Measurements from ENCODE around the gene SERPINB6. TPM values are rescaled to one million over a fixed set of nuclear protein-coding genes. Genes with fewer than 3 reads are reported as not detected.
A peak's percentile ranks its signal among the peaks of the same experiment; 100 is the strongest.

The SERPINB6 gene
- total and polyA plus RNA-seq, 4 donors, result 24.0 to 32.4 (median 31.8) TPM

DNA sequence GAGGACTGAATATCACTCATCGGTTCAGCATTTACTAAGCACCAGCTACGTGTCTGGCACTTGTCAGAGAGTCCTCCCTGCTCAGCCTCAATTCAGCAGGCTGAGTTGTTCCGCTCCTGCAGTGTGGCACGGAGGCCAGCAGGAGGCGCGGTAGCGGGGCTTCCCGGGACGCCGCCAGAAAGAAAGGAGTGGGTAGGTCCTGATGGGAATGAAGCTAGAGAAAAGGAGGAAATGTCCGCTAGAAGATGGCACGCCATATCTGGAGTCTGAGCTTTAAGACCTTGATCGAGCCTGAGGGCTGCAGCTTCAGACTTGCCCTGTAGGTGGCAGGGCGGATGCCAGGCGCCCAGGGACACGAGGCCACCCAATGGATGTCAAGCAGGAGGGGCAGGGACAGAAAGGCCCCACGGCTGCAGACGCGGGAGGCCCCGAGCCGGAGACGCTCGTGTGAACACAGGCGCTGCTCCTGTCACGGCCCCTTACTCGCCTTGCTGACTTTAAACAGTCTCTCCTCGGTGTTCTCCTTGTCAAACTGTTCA, 18.7 kb downstream of the SERPINB6 start:
- WGBS, result 13% methylated on average over 27 of the region's 27 CpGs
- Histone ChIP-seq H3K27ac (ENCODE audit: low read depth in 1 of 2, low read length in 2 of 2) (peak overlapping the region; percentile 6 to 67), H3K4me1 (ENCODE audit: control insufficient read depth in 4 of 4, insufficient read depth in 4 of 4, low read length in 3 of 4) (peaks cover 0 to 8% (median 2%) of the 10 kb centered on the region in 4 donors), H3K27me3 (ENCODE audit: control insufficient read depth in 4 of 4, insufficient read depth in 4 of 4, low read length in 3 of 4) (no peaks in the 10 kb centered on the region), H3K36me3 (ENCODE audit: control insufficient read depth in 4 of 4, insufficient read depth in 3 of 4, low read depth in 1 of 4, low read length in 3 of 4) (peaks cover 3 to 11% (median 7%) of the 10 kb centered on the region in 4 donors), H3K9me3 (ENCODE audit: control insufficient read depth in 4 of 4, low read length in 3 of 4) (no peaks in the 10 kb centered on the region), H3K9ac (ENCODE audit: low read depth in 1 of 2, low read length in 2 of 2) (peak overlapping the region in 1 of 2 donors; percentile 19), H3K4me3 (ENCODE audit: low read depth in 1 of 3, low read length in 3 of 3) (no peak overlapping the region)
- TF ChIP-seq RXRA (IDR thresholded peaks at IDR 0.05) (peak; percentile 17 to 38), HNF4A (conservative IDR thresholded peaks at IDR 0.05) (peak in 1 of 2 donors; percentile 14), EGR1 (IDR thresholded peaks at IDR 0.05; ENCODE audit: low read depth in 2 of 2) (no peak), GABPA (IDR thresholded peaks at IDR 0.05 in 1 of 2, conservative IDR thresholded peaks at IDR 0.05 in 1 of 2) (no peak), TAF1 (conservative IDR thresholded peaks at IDR 0.05) (no peak), YY1 (IDR thresholded peaks at IDR 0.05) (peak; percentile 59), FOXA1 (IDR thresholded peaks at IDR 0.05) (no peak), JUND (IDR thresholded peaks at IDR 0.05) (no peak), NR2F2 (IDR thresholded peaks at IDR 0.05) (no peak), RAD21 (IDR thresholded peaks at IDR 0.05) (peak; percentile 84 to 90)
- TF ChIP-seq, protein P1, sequence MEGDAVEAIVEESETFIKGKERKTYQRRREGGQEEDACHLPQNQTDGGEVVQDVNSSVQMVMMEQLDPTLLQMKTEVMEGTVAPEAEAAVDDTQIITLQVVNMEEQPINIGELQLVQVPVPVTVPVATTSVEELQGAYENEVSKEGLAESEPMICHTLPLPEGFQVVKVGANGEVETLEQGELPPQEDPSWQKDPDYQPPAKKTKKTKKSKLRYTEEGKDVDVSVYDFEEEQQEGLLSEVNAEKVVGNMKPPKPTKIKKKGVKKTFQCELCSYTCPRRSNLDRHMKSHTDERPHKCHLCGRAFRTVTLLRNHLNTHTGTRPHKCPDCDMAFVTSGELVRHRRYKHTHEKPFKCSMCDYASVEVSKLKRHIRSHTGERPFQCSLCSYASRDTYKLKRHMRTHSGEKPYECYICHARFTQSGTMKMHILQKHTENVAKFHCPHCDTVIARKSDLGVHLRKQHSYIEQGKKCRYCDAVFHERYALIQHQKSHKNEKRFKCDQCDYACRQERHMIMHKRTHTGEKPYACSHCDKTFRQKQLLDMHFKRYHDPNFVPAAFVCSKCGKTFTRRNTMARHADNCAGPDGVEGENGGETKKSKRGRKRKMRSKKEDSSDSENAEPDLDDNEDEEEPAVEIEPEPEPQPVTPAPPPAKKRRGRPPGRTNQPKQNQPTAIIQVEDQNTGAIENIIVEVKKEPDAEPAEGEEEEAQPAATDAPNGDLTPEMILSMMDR (IDR thresholded peaks at IDR 0.05; ENCODE audit: low read depth, low read length, missing input control), result peak; percentile 87
- TF ChIP-seq, protein P2, sequence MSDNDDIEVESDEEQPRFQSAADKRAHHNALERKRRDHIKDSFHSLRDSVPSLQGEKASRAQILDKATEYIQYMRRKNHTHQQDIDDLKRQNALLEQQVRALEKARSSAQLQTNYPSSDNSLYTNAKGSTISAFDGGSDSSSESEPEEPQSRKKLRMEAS (IDR thresholded peaks at IDR 0.05), result no peak
- TF ChIP-seq, protein P3, sequence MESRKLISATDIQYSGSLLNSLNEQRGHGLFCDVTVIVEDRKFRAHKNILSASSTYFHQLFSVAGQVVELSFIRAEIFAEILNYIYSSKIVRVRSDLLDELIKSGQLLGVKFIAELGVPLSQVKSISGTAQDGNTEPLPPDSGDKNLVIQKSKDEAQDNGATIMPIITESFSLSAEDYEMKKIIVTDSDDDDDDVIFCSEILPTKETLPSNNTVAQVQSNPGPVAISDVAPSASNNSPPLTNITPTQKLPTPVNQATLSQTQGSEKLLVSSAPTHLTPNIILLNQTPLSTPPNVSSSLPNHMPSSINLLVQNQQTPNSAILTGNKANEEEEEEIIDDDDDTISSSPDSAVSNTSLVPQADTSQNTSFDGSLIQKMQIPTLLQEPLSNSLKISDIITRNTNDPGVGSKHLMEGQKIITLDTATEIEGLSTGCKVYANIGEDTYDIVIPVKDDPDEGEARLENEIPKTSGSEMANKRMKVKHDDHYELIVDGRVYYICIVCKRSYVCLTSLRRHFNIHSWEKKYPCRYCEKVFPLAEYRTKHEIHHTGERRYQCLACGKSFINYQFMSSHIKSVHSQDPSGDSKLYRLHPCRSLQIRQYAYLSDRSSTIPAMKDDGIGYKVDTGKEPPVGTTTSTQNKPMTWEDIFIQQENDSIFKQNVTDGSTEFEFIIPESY (IDR thresholded peaks at IDR 0.05), result no peak
- TF ChIP-seq, protein P4, sequence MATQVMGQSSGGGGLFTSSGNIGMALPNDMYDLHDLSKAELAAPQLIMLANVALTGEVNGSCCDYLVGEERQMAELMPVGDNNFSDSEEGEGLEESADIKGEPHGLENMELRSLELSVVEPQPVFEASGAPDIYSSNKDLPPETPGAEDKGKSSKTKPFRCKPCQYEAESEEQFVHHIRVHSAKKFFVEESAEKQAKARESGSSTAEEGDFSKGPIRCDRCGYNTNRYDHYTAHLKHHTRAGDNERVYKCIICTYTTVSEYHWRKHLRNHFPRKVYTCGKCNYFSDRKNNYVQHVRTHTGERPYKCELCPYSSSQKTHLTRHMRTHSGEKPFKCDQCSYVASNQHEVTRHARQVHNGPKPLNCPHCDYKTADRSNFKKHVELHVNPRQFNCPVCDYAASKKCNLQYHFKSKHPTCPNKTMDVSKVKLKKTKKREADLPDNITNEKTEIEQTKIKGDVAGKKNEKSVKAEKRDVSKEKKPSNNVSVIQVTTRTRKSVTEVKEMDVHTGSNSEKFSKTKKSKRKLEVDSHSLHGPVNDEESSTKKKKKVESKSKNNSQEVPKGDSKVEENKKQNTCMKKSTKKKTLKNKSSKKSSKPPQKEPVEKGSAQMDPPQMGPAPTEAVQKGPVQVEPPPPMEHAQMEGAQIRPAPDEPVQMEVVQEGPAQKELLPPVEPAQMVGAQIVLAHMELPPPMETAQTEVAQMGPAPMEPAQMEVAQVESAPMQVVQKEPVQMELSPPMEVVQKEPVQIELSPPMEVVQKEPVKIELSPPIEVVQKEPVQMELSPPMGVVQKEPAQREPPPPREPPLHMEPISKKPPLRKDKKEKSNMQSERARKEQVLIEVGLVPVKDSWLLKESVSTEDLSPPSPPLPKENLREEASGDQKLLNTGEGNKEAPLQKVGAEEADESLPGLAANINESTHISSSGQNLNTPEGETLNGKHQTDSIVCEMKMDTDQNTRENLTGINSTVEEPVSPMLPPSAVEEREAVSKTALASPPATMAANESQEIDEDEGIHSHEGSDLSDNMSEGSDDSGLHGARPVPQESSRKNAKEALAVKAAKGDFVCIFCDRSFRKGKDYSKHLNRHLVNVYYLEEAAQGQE (IDR thresholded peaks at IDR 0.05), result no peak
- peak; percentile 77 for DNase-seq (ENCODE audit: low spot score)

DNA sequence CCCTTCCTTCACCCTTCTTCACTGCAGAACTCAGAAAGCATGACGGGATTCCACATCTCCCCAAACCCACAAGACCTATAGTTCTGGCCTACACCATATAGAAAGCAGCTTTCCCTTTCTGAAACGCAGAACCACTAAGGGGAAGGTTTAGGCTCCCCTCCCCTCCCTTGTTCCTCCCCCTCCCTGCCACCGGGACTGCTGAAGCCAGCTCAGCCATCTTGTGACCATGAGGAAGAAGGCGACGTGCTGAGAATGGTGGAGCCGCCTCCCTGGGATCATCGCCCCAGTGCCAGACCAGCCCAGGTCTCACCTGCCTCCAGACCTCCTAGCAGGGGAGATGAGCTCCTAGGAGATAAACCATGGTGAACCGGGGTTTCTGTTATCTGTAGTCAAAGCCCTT, 19.6 kb downstream of the SERPINB6 start:
- no peak overlapping the region for H3K4me3 ChIP-seq (ENCODE audit: low read depth in 1 of 3, low read length in 3 of 3)
- H3K4me1 ChIP-seq (ENCODE audit: control insufficient read depth in 4 of 4, insufficient read depth in 4 of 4, low read length in 3 of 4), result peaks cover 0 to 8% (median 0%) of the 10 kb centered on the region in 4 donors
- no peaks in the 10 kb centered on the region for H3K27me3 ChIP-seq (ENCODE audit: control insufficient read depth in 4 of 4, insufficient read depth in 4 of 4, low read length in 3 of 4)
- 64% methylated on average over 8 of the region's 8 CpGs for WGBS
- no peaks in the 10 kb centered on the region for H3K9me3 ChIP-seq (ENCODE audit: control insufficient read depth in 4 of 4, low read length in 3 of 4)
- TF ChIP-seq, protein P5, sequence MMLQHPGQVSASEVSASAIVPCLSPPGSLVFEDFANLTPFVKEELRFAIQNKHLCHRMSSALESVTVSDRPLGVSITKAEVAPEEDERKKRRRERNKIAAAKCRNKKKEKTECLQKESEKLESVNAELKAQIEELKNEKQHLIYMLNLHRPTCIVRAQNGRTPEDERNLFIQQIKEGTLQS (IDR thresholded peaks at IDR 0.05), result no peak
- TF ChIP-seq, protein P1 (IDR thresholded peaks at IDR 0.05; ENCODE audit: low read depth, low read length, missing input control), result no peak
- TF ChIP-seq YY1 (IDR thresholded peaks at IDR 0.05) (peak; percentile 40), FOXA1 (IDR thresholded peaks at IDR 0.05) (no peak), HNF4A (conservative IDR thresholded peaks at IDR 0.05) (no peak), FOXA2 (IDR thresholded peaks at IDR 0.05) (no peak)
- TF ChIP-seq, protein P2 (IDR thresholded peaks at IDR 0.05), result no peak
- no peak for DNase-seq (ENCODE audit: low spot score)
- peaks cover 3 to 12% (median 7%) of the 10 kb centered on the region in 4 donors for H3K36me3 ChIP-seq (ENCODE audit: control insufficient read depth in 4 of 4, insufficient read depth in 3 of 4, low read depth in 1 of 4, low read length in 3 of 4)
- H3K9ac ChIP-seq (ENCODE audit: low read depth in 1 of 2, low read length in 2 of 2), result no peak overlapping the region
- peak overlapping the region in 1 of 2 donors; percentile 6 for H3K27ac ChIP-seq (ENCODE audit: low read depth in 1 of 2, low read length in 2 of 2)
